Hepatocyte (in vitro differentiated cells): Measurements from ENCODE around the gene CAMK2G. TPM values are rescaled to one million over a fixed set of nuclear protein-coding genes. Genes with fewer than 3 reads are reported as not detected.

Experiments
- DNase-seq: peaks from one replicate; pipeline ENCODE4 v3.0.0-alpha.2; 2016; ENCODE audit warnings: low spot score
- H2AFZ ChIP-seq: fragments of 200-600 bp; sonication (generic); 2 replicates; pipeline ENCODE4 v1.6.0; 2016; ENCODE audit warnings: antibody characterized with exemption, mild to moderate bottlenecking
- H3K27ac ChIP-seq: fragments of 200-600 bp; sonication (generic); 2 replicates; pipeline ENCODE4 v1.5.1; 2016; ENCODE audit warnings: mild to moderate bottlenecking
- H3K27me3 ChIP-seq: fragments of 200-600 bp; sonication (generic); 2 replicates; pipeline ENCODE4 v1.6.1; 2016
- H3K36me3 ChIP-seq: fragments of 200-600 bp; sonication (generic); replicated peaks from 2 replicates; pipeline ENCODE4 v1.5.1; 2016; ENCODE audit warnings: low read depth; ENCODE audit not compliant: insufficient read depth
- H3K4me1 ChIP-seq: fragments of 200-600 bp; sonication (generic); 2 replicates; pipeline ENCODE4 v1.5.1; 2016; ENCODE audit warnings: mild to moderate bottlenecking, moderate library complexity; ENCODE audit not compliant: insufficient read depth
- H3K4me2 ChIP-seq: fragments of 200-600 bp; sonication (generic); 2 replicates; pipeline ENCODE4 v1.6.0; 2016
- H3K4me3 ChIP-seq: fragments of 200-600 bp; sonication (generic); 2 replicates; pipeline ENCODE4 v1.5.1; 2016; ENCODE audit warnings: mild to moderate bottlenecking
- H3K79me2 ChIP-seq: fragments of 200-600 bp; sonication (generic); 2 replicates; pipeline ENCODE4 v1.6.0; 2017; ENCODE audit warnings: mild to moderate bottlenecking
- H3K9me2 ChIP-seq: fragments of 200-600 bp; sonication (generic); replicated peaks from 2 replicates; pipeline ENCODE4 v1.6.0; 2017; ENCODE audit warnings: mild to moderate bottlenecking; ENCODE audit not compliant: insufficient read depth
- H3K9me3 ChIP-seq: fragments of 200-600 bp; sonication (generic); 2 replicates; pipeline ENCODE4 v1.5.1; 2016; ENCODE audit warnings: low read depth, mild to moderate bottlenecking
- H4K20me1 ChIP-seq: fragments of 200-600 bp; sonication (generic); 2 replicates; pipeline ENCODE4 v1.6.0; 2016; ENCODE audit warnings: mild to moderate bottlenecking; ENCODE audit not compliant: insufficient read depth, poor library complexity, severe bottlenecking
- EZH2 ChIP-seq: fragments of 200-600 bp; sonication (generic); IDR thresholded peaks from 2 replicates; pipeline ENCODE4 v1.6.1; 2016; ENCODE audit warnings: antibody characterized with exemption, mild to moderate bottlenecking, borderline replicate concordance
- EZH2phosphoT487 ChIP-seq: fragments of 200-600 bp; sonication (generic); IDR thresholded peaks from one replicate; pipeline ENCODE4 v1.6.1; 2018; ENCODE audit warnings: antibody characterized with exemption, mild to moderate bottlenecking, low read depth, moderate library complexity; ENCODE audit not compliant: unreplicated experiment, severe bottlenecking
- WGBS: methylation state at CpG from one replicate; pipeline ENCODE4 v1.1.6; 2016; ENCODE audit warnings: low lambda C conversion rate; ENCODE audit errors: missing lambda C conversion rate; 5-methylcytosine and 5-hydroxymethylcytosine counted together
- polyA plus RNA-seq: library from polyadenylated mRNA; unstranded; fragments of >200 nt; fragmentation: Nextera tagmentation; extraction: Ambion mirVana; gene quantifications from 2 replicates; pipeline ENCODE4 v1.2.1, GENCODE V29; 2016
- total RNA-seq: library from RNA; depleted of rRNA; stranded (reverse); fragments of >200 nt; gene quantifications from 2 replicates; pipeline ENCODE4 v1.2.3, GENCODE V29; 2014
- TF ChIP-seq, protein P1 (sequence below): fragments of 200-600 bp; sonication (generic); IDR thresholded peaks from 2 replicates; pipeline ENCODE4 v1.5.1; 2016; ENCODE audit warnings: antibody characterized with exemption, mild to moderate bottlenecking; ENCODE audit not compliant: poor library complexity

Gene CAMK2G
- total and polyA plus RNA-seq, 2 experiments from 2014 or later, result 5.2 to 25.0 TPM

DNA sequence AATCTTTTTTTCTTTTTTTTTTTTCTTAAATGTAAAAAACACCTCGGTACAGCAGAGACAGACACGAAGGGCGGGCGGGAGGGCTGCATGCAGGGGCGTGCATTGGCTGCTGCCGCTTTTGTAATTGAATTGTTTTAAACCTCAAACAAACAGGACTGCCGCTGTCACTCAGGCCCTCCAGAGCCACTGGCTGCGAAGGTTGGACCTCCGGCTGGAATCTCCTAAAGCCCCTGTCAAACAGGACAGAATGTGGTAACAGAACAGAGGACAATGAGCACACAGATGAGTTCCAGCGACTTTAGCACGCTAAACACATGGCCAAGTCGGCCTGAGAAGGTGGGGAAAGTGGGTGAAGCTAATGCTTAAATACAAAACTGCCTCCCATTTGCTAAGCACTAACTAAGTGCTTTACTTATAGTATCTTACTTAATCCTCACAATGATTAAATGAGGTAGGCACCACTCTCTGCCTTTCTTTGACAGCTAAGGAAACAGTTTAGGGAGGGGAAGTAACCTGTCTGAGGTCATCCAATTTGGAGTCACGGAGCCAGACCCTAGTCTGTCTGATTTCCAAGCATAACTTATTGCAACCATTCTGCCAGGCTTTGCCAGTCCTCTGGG is 60.0 kb downstream of the CAMK2G start:
- Histone ChIP-seq H3K9me3 (no peaks in the 10 kb centered on the region), H3K4me2 (no peak overlapping the region), H3K9me2 (no peaks in the 10 kb centered on the region), H3K79me2 (peaks cover 14% of the 10 kb centered on the region), H3K27ac (no peak overlapping the region), H3K4me3 (no peak overlapping the region), H3K27me3 (no peaks in the 10 kb centered on the region), H4K20me1 (no peaks in the 10 kb centered on the region), H2AFZ (no peak overlapping the region), H3K36me3 (no peaks in the 10 kb centered on the region), H3K4me1 (no peaks in the 10 kb centered on the region)
- DNase-seq, result no peak
- no peak for TF ChIP-seq EZH2phosphoT487
- TF ChIP-seq, protein P1, sequence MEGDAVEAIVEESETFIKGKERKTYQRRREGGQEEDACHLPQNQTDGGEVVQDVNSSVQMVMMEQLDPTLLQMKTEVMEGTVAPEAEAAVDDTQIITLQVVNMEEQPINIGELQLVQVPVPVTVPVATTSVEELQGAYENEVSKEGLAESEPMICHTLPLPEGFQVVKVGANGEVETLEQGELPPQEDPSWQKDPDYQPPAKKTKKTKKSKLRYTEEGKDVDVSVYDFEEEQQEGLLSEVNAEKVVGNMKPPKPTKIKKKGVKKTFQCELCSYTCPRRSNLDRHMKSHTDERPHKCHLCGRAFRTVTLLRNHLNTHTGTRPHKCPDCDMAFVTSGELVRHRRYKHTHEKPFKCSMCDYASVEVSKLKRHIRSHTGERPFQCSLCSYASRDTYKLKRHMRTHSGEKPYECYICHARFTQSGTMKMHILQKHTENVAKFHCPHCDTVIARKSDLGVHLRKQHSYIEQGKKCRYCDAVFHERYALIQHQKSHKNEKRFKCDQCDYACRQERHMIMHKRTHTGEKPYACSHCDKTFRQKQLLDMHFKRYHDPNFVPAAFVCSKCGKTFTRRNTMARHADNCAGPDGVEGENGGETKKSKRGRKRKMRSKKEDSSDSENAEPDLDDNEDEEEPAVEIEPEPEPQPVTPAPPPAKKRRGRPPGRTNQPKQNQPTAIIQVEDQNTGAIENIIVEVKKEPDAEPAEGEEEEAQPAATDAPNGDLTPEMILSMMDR, result no peak
- no peak for TF ChIP-seq EZH2
- WGBS, result 81% methylated on average over 10 of the region's 13 CpGs

DNA sequence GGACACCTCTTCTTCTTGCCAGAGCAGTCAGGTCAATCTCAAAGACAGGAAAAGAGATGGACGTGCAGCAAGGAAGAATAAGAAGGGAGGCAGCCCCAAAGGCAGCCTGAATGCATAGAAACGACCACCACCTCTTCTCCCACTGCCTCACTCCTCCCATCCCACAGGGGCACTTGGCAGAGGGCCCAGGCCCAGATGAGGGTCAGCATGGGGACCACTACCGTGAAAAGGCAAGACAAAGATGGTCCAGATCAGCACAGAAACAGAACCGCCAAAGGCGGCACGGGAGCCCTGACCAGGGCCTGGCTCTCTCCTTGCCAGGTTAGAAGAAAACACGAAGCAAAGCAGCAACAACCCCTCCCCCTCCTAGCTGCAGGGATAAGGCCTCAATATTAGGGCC is 61.0 kb downstream of the CAMK2G start:
- Histone ChIP-seq H3K4me1 (no peaks in the 10 kb centered on the region), H2AFZ (no peak overlapping the region), H3K4me2 (no peak overlapping the region), H3K9me2 (no peaks in the 10 kb centered on the region), H3K79me2 (peaks cover 15% of the 10 kb centered on the region), H4K20me1 (no peaks in the 10 kb centered on the region), H3K9me3 (no peaks in the 10 kb centered on the region), H3K36me3 (no peaks in the 10 kb centered on the region), H3K27ac (no peak overlapping the region), H3K27me3 (no peaks in the 10 kb centered on the region), H3K4me3 (no peak overlapping the region)
- WGBS, result 94% methylated on average over 7 of the region's 7 CpGs
- TF ChIP-seq EZH2, result no peak
- TF ChIP-seq, protein P1, result no peak
- no peak for TF ChIP-seq EZH2phosphoT487
- DNase-seq, result no peak

DNA sequence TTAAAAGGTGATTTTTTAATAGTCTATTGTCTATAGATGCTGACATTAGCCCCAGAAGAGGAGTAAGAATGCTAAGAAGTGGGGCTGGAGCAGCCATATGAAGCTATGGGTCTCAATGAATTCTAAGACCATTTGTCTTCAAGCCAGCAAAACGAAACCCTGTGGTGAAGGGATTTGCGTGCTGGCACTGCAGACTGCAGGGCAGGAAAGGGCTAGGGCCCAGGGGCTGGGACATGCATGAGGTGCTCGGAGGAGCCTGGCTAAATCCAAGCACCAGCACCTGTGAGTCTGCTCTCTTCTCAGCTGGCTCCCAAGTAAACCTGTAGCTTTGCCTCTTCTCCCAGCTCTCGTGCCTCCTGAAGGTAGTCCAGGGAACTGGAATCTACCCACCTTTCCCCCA is 61.7 kb downstream of the CAMK2G start:
- Histone ChIP-seq H3K4me2 (no peak overlapping the region), H3K79me2 (peaks cover 15% of the 10 kb centered on the region), H3K27me3 (no peaks in the 10 kb centered on the region), H3K9me2 (no peaks in the 10 kb centered on the region), H3K9me3 (no peaks in the 10 kb centered on the region), H3K4me1 (no peaks in the 10 kb centered on the region), H3K4me3 (no peak overlapping the region), H3K27ac (no peak overlapping the region), H3K36me3 (no peaks in the 10 kb centered on the region), H2AFZ (no peak overlapping the region), H4K20me1 (no peaks in the 10 kb centered on the region)
- no peak for DNase-seq
- 83% methylated on average over 4 of the region's 4 CpGs for WGBS
- TF ChIP-seq EZH2phosphoT487 (no peak), EZH2 (no peak)
- TF ChIP-seq, protein P1, result no peak
